Progenitor cell of endocrine pancreas (in vitro differentiated cells): ENCODE data around the gene GORAB. TPM values are rescaled to one million over a fixed set of nuclear protein-coding genes. Genes with fewer than 3 reads are reported as not detected.

Experiments
- DNase-seq: peaks from one replicate; pipeline ENCODE4 v3.0.0; 2021; ENCODE audit warnings: low spot score; ENCODE audit not compliant: unreplicated experiment
- H3K27ac Mint-ChIP-seq: 2 replicates; pipeline ENCODE4 v1.8.0; 2021; ENCODE audit warnings: mild to moderate bottlenecking, moderate library complexity, mixed read lengths
- H3K27me3 Mint-ChIP-seq: 2 replicates; pipeline ENCODE4 v1.8.0; 2021; ENCODE audit warnings: mixed read lengths
- H3K36me3 Mint-ChIP-seq: 2 replicates; pipeline ENCODE4 v1.8.0; 2022; ENCODE audit warnings: mixed read lengths; ENCODE audit not compliant: insufficient read depth
- H3K4me1 Mint-ChIP-seq: 2 replicates; pipeline ENCODE4 v1.8.0; 2021; ENCODE audit warnings: low read depth, mixed read lengths
- H3K4me3 Mint-ChIP-seq: 2 replicates; pipeline ENCODE4 v1.8.0; 2021; ENCODE audit warnings: low read depth, mild to moderate bottlenecking, moderate library complexity, mixed read lengths
- H3K9me3 Mint-ChIP-seq: 2 replicates; pipeline ENCODE4 v1.8.0; 2021; ENCODE audit warnings: low read depth, mixed read lengths
- total RNA-seq: library from RNA; stranded (reverse); gene quantifications from 2 replicates; pipeline ENCODE4 v1.2.1, GENCODE V29; 2021
- TF ChIP-seq, protein P1 (sequence below): fragments of 200-600 bp; sonication (generic); IDR thresholded peaks from one replicate; pipeline ENCODE4 v1.5.0; 2021; ENCODE audit warnings: antibody characterized with exemption, mild to moderate bottlenecking; ENCODE audit not compliant: unreplicated experiment

The GORAB gene
- total RNA-seq, 1 donor from 2014 or later, result 23.1 TPM

DNA sequence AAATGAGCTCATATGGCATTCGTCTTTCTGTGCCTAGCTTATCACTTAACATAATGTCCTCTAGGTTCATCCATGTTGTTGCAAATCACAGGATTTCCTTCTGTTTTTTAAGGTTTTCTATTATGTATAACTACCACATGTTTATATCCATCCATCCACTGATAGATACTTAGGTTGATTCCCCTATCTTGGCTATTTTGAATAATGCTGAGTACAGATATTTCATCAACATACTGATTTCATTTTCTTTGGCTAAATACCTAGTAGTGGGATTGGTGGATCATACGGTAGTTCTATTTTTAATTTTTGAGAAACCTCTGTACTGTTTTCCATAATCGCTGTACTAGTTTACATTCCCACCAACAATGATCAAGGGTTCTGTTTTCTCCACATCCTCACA is 45.0 kb downstream of the GORAB start:
- peaks cover 8% of the 10 kb centered on the region for H3K9me3 Mint-ChIP-seq
- no peaks in the 10 kb centered on the region for H3K4me1 Mint-ChIP-seq
- no peaks in the 10 kb centered on the region for H3K36me3 Mint-ChIP-seq
- no peak for DNase-seq
- H3K27ac Mint-ChIP-seq, result no peak overlapping the region
- H3K4me3 Mint-ChIP-seq, result no peak overlapping the region
- no peaks in the 10 kb centered on the region for H3K27me3 Mint-ChIP-seq
- TF ChIP-seq, protein P1, sequence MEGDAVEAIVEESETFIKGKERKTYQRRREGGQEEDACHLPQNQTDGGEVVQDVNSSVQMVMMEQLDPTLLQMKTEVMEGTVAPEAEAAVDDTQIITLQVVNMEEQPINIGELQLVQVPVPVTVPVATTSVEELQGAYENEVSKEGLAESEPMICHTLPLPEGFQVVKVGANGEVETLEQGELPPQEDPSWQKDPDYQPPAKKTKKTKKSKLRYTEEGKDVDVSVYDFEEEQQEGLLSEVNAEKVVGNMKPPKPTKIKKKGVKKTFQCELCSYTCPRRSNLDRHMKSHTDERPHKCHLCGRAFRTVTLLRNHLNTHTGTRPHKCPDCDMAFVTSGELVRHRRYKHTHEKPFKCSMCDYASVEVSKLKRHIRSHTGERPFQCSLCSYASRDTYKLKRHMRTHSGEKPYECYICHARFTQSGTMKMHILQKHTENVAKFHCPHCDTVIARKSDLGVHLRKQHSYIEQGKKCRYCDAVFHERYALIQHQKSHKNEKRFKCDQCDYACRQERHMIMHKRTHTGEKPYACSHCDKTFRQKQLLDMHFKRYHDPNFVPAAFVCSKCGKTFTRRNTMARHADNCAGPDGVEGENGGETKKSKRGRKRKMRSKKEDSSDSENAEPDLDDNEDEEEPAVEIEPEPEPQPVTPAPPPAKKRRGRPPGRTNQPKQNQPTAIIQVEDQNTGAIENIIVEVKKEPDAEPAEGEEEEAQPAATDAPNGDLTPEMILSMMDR, result no peak

DNA sequence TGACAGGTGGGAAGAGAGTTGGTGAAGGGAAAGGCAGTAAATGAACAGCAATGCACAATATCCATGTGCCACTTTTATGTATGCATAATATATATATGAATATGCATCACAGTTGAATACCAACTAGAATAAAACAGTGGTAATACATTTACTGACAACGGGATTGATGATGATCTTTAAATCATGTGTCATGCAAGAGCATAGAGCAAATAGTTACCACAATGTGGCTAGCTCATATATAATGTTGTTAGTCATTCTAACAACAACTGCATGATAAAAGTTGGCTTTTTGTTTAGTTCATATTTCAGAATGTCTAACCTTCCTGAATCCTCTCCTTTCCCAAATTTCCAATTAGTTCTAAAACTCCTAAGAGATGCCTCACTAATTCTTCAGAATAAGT is 46.4 kb downstream of the GORAB start:
- TF ChIP-seq, protein P1, result no peak
- Mint-ChIP-seq H3K27ac (no peak overlapping the region), H3K9me3 (peaks cover 2% of the 10 kb centered on the region), H3K4me1 (no peaks in the 10 kb centered on the region), H3K27me3 (no peaks in the 10 kb centered on the region), H3K36me3 (no peaks in the 10 kb centered on the region), H3K4me3 (no peak overlapping the region)
- no peak for DNase-seq

DNA sequence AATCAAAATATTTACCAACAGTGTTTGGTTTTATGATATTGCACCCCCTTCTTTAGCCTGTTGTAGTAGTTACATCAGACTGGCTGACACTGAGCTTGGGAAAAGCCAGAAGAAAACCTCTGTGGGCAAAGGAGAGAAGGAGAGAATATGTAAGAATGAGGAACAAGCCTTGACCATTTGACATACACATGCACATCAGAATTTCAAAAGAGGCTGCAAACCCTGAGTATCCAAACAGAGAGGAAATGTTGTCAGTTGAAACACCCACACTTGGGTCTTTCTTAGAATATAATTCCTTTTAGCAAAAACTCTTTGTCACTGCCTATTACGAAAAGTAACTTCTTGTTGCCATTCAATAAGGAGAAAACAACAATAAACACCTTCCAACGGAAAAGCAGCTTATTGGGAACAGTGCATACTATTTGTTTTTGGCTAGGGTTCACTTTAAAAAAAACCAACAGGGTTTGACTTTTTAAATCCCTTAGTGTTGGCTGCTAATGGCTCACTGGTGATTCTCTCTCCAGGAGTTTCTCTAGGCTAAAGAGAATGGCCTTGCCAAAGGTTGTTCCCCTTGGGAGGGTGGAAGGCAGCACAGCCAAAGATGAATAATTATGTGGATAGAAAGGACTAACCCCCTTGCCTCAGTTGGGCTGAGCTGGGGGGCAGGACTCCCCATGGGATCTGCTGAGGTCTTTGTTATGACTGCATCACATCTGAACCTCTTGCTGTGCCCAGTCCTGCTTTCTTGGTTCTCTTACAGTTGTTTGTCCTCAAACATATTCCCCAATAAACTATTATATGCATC is 48.9 kb downstream of the GORAB start:
- Mint-ChIP-seq H3K4me3 (no peak overlapping the region), H3K36me3 (no peaks in the 10 kb centered on the region), H3K27ac (no peak overlapping the region), H3K4me1 (peaks cover 2% of the 10 kb centered on the region), H3K27me3 (peaks cover 7% of the 10 kb centered on the region), H3K9me3 (no peaks in the 10 kb centered on the region)
- DNase-seq, result no peak
- TF ChIP-seq, protein P1, result no peak

DNA sequence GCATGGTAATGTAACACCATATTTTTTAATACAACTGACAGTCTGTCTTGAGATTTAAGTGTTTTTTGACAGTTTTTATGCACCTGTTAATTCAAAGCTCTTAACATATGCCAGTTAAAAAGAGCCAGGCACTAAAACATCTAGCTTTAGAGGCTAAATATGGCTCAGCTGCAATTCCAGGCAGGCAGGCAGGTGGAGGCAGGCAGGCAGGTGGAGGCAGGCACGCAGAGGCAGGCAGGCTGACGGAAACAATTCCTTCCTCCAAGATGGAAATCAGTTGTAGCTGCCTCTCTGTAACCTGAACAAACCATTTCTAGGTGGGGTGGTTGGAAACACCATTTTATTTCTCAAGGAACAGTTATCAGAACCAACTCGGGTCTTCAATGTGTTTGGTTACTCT is 51.2 kb downstream of the GORAB start:
- H3K4me3 Mint-ChIP-seq, result no peak overlapping the region
- TF ChIP-seq, protein P1, result no peak
- peaks cover 12% of the 10 kb centered on the region for H3K4me1 Mint-ChIP-seq
- no peaks in the 10 kb centered on the region for H3K36me3 Mint-ChIP-seq
- H3K27me3 Mint-ChIP-seq, result peaks cover 29% of the 10 kb centered on the region
- no peak overlapping the region for H3K27ac Mint-ChIP-seq
- DNase-seq, result no peak
- H3K9me3 Mint-ChIP-seq, result no peaks in the 10 kb centered on the region

DNA sequence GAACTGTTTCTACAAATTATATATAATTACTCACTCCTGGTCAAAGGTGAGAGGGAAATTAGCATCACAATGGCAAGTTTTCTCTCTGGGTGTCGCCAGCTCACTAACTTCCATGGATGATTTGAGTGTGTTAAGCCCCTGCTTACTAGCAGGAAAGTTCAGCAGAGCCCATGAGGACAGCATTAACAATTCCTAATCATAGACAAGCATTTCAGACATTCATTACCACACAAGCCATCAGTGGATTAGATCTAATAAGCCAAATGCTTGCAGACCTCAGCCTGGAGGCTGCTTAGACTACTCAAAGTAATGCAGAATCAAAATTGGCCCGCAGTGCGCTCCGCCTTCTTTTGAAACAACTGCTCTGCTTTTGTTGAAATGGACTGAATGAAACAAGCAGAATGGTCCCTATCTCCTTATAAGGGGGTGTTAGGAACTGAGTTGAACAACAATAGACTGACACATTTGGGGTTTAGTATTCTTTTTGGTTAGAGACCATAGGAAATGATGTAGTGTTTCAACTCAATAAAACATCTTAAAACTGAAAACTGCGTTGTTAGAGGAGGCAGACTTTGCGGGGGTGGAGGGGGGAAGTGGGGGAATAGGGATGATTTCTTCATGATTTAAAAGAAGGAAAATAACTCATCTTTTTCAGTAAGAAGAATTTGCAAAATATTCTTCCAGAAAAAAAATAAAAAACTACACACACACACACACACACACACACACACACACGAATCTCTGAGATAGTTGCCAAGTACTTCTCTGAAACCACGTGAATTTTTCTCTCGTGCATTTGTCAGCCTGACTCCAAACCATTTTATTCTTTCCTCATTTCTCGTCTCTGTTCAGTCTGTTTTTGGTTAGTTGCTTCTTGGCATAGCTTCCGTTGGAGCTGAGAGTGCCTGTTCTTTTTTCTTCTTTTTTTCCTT is 54.6 kb downstream of the GORAB start:
- TF ChIP-seq, protein P1, result no peak
- no peak for DNase-seq
- H3K4me3 Mint-ChIP-seq, result no peak overlapping the region
- no peak overlapping the region for H3K27ac Mint-ChIP-seq
- H3K4me1 Mint-ChIP-seq, result peaks cover 18% of the 10 kb centered on the region
- H3K9me3 Mint-ChIP-seq, result no peaks in the 10 kb centered on the region
- H3K36me3 Mint-ChIP-seq, result no peaks in the 10 kb centered on the region
- H3K27me3 Mint-ChIP-seq, result peaks cover 63% of the 10 kb centered on the region
